GM23338 (cell line): ENCODE data around the gene USH1G. TPM values are rescaled to one million over a fixed set of nuclear protein-coding genes. Genes with fewer than 3 reads are reported as not detected.
A peak's percentile ranks its signal among the peaks of the same experiment; 100 is the strongest.

ENCODE experiments used
- ATAC-seq: fragments of 200-7000 bp; cut with Tn5 transposase; 3 replicates; pipeline ENCODE4 v1.9.1; 2020
- DNase-seq: peaks from one replicate; pipeline ENCODE4 v3.0.0-alpha.2; 2015; ENCODE audit warnings: low spot score
- H2AFZ ChIP-seq: fragments of 200-600 bp; sonication (generic); 2 replicates; pipeline ENCODE4 v1.8.0; 2016; ENCODE audit warnings: antibody characterized with exemption, mild to moderate bottlenecking, moderate library complexity
- H3F3A ChIP-seq: fragments of 200-600 bp; sonication (generic); replicated peaks from 2 replicates; pipeline ENCODE4 v1.8.0; 2017; ENCODE audit warnings: antibody characterized with exemption, mixed run types, low read depth
- H3K27ac ChIP-seq: fragments of 200-600 bp; sonication (generic); 2 replicates; pipeline ENCODE4 v1.6.1; 2016; ENCODE audit warnings: low read depth
- H3K27me3 ChIP-seq: fragments of 200-600 bp; sonication (generic); 2 replicates; pipeline ENCODE4 v1.8.0; 2016; ENCODE audit warnings: mild to moderate bottlenecking, mixed run types, moderate library complexity; ENCODE audit not compliant: insufficient read depth
- H3K36me3 ChIP-seq: fragments of 200-600 bp; sonication (generic); 2 replicates; pipeline ENCODE4 v1.8.0; 2016; ENCODE audit warnings: mild to moderate bottlenecking; ENCODE audit not compliant: insufficient read depth
- H3K4me1 ChIP-seq: fragments of 200-600 bp; sonication (generic); 2 replicates; pipeline ENCODE4 v1.8.0; 2016; ENCODE audit warnings: mild to moderate bottlenecking, moderate library complexity; ENCODE audit not compliant: insufficient read depth
- H3K4me2 ChIP-seq: fragments of 200-600 bp; sonication (generic); 2 replicates; pipeline ENCODE4 v1.7.1; 2017; ENCODE audit warnings: mixed run types
- H3K4me3 ChIP-seq: fragments of 200-600 bp; sonication (generic); 2 replicates; pipeline ENCODE4 v1.6.1; 2016; ENCODE audit warnings: mixed run types
- H3K79me2 ChIP-seq: fragments of 200-600 bp; sonication (generic); replicated peaks from 2 replicates; pipeline ENCODE4 v1.8.0; 2017; ENCODE audit warnings: mild to moderate bottlenecking; ENCODE audit not compliant: insufficient read depth
- H3K9me2 ChIP-seq: fragments of 200-600 bp; sonication (generic); 2 replicates; pipeline ENCODE4 v1.8.0; 2017; ENCODE audit not compliant: insufficient read depth
- H4K20me1 ChIP-seq: fragments of 200-600 bp; sonication (generic); replicated peaks from 2 replicates; pipeline ENCODE4 v1.8.0; 2017; ENCODE audit warnings: mild to moderate bottlenecking; ENCODE audit not compliant: insufficient read depth
- H3K27ac Mint-ChIP-seq: 2 replicates; pipeline ENCODE4 v1.8.0; 2020; ENCODE audit warnings: inconsistent platforms, mild to moderate bottlenecking, moderate library complexity, mixed read lengths
- H3K27me3 Mint-ChIP-seq: 3 replicates; pipeline ENCODE4 v1.8.0; 2022; ENCODE audit warnings: low read depth, mild to moderate bottlenecking, moderate library complexity, mixed read lengths, inconsistent platforms; ENCODE audit not compliant: insufficient read depth, poor library complexity
- H3K36me3 Mint-ChIP-seq: 3 replicates; pipeline ENCODE4 v1.8.0; 2021; ENCODE audit warnings: low read depth, mild to moderate bottlenecking, inconsistent platforms, moderate library complexity, mixed read lengths
- H3K4me1 Mint-ChIP-seq: 3 replicates; pipeline ENCODE4 v1.8.0; 2020; ENCODE audit warnings: mild to moderate bottlenecking, inconsistent platforms, mixed read lengths
- H3K4me3 Mint-ChIP-seq: 3 replicates; pipeline ENCODE4 v1.8.0; 2021; ENCODE audit warnings: moderate library complexity, mild to moderate bottlenecking, inconsistent platforms, mixed read lengths
- H3K9me3 Mint-ChIP-seq: 3 replicates; pipeline ENCODE4 v1.8.0; 2020; ENCODE audit warnings: moderate library complexity, mild to moderate bottlenecking, inconsistent platforms, mixed read lengths
- EZH2 ChIP-seq: fragments of 200-600 bp; sonication (generic); IDR thresholded peaks from one replicate; pipeline ENCODE4 v1.8.0; 2017; ENCODE audit warnings: antibody characterized with exemption, mild to moderate bottlenecking, low read depth; ENCODE audit not compliant: unreplicated experiment
- EZH2phosphoT487 ChIP-seq: fragments of 200-600 bp; sonication (generic); IDR thresholded peaks from one replicate; pipeline ENCODE4 v1.8.1; 2018; ENCODE audit warnings: antibody characterized with exemption; ENCODE audit not compliant: unreplicated experiment
- JUNB ChIP-seq: IDR thresholded peaks from one replicate; pipeline ENCODE4 v1.6.1; 2016; ENCODE audit warnings: antibody characterized with exemption; ENCODE audit not compliant: unreplicated experiment
- POLR2AphosphoS5 ChIP-seq: IDR thresholded peaks from 2 replicates; pipeline ENCODE4 v1.6.1; 2016; ENCODE audit warnings: antibody characterized with exemption, low read depth
- ZNF114 ChIP-seq: fragments of 250-450 bp; sonication (Bioruptor Pico); IDR thresholded peaks from 2 replicates; pipeline ENCODE4 v1.5.0; 2020; ENCODE audit warnings: mild to moderate bottlenecking, moderate library complexity
- ZNF331 ChIP-seq: fragments of 250-450 bp; sonication (Bioruptor Pico); IDR thresholded peaks from 2 replicates; pipeline ENCODE4 v1.5.0; 2020; ENCODE audit warnings: low read depth, mild to moderate bottlenecking, moderate library complexity
- polyA plus RNA-seq: library from polyadenylated mRNA; unstranded; fragments of >200 nt; fragmentation: Nextera tagmentation; extraction: Ambion mirVana; gene quantifications from 2 replicates; pipeline ENCODE4 v1.2.1, GENCODE V29; 2016
- total RNA-seq: library from RNA; depleted of rRNA; stranded (reverse); fragments of >200 nt; shearing (Covaris generic); gene quantifications from 2 replicates; pipeline ENCODE4 v1.2.3, GENCODE V29; 2014
- TF ChIP-seq, protein P1 (sequence below): IDR thresholded peaks from one replicate; pipeline ENCODE4 v1.6.1; 2018; ENCODE audit warnings: antibody characterized with exemption; ENCODE audit not compliant: unreplicated experiment
- TF ChIP-seq, protein P2 (sequence below), 2 experiments: fragments of 200-600 bp in 1 of 2; sonication (generic) in 1 of 2; conservative IDR thresholded peaks; 2 replicates each; pipeline versions ENCODE4 v1.5.1 to v1.6.1; 2016 to 2017; ENCODE audit warnings: antibody characterized with exemption in 2 of 2, low read depth in 2 of 2, mild to moderate bottlenecking in 2 of 2, moderate library complexity in 1 of 2

The USH1G gene
- total and polyA plus RNA-seq, 2 experiments from 2014 or later = 0.34 to 1.7 TPM

DNA sequence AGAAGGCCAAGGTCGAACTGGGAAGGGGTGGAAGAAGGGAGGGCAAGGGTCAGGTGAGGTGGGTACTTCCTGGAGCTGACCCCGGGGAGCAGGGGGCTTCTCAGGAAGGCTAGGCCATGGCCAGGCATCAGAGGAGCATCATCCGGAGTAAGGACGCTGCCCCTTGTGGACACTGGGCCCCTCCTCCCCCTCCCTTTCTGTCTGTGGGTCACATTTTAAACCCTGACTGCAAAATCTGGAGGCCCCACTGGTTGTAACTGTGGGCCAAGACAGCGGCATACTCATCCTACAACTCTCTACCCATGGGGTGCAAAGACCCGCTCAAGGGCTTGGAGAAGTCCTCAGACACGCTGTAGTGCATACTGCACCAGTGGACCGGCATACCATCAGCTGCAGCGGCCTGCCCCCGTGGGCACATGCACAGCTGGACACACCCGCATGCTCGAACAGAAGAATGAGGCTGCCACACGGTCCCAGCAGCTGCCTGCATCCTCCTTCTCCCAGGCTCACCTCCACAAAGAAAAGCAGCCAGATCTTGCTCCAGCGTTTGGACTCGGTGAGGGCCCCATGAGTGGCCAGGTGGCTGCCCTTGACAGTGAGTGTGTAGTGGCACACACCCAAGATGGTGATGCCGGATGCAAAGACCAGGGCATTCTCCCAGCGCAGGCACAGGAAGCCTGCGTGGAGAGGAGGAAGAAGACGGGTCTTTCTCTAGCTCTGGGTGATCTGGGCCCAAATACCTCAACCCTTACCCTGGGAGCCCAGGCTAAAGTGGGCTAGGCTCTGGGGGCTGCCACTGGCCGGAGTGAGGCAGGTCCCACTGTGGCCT, 30.8 kb downstream of the USH1G start:
- Histone ChIP-seq H3K27me3 (peaks cover 61% of the 10 kb centered on the region), H2AFZ (0 out of 2 replicates have a peak overlapping the region, but pooled peaks have one; percentile 10)

DNA sequence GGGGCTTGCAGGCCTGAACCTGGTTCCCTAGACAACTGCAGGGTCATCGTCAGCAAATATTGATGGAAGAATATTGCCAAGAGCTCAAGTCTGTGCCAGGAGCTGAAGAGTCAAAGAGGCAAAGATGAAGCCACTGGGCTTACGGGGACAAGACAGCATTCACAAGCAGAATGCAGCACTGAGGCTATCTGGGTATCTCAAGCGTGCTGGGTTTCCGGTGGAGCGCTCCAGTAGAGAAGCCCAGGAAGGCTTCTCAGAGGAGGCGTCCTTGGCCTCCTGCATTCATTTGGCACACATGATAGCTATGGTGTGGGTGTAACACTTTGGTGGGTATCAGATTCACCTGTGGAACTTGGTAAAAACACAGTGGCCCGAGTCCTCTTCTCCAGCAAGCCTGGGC, 32.5 kb downstream of the USH1G start:
- Mint-ChIP-seq H3K36me3 (no peaks in the 10 kb centered on the region), H3K4me3 (no peak overlapping the region), H3K27ac (no peak overlapping the region), H3K9me3 (no peaks in the 10 kb centered on the region), H3K27me3 (peaks cover 48% of the 10 kb centered on the region), H3K4me1 (peaks cover 13% of the 10 kb centered on the region; the same call in 2 of the 3 replicates)
- H3K4me2 ChIP-seq = no peak overlapping the region
- 0 out of 2 replicates have a peak, but pooled peaks cover 3% of the 10 kb centered on the region for H3K4me1 ChIP-seq
- DNase-seq = no peak
- H2AFZ ChIP-seq = no peak overlapping the region
- H3F3A ChIP-seq = no peaks in the 10 kb centered on the region
- H3K27me3 ChIP-seq = peaks cover 46% of the 10 kb centered on the region
- H3K9me2 ChIP-seq = no peaks in the 10 kb centered on the region
- H3K36me3 ChIP-seq = no peaks in the 10 kb centered on the region
- H3K79me2 ChIP-seq = no peaks in the 10 kb centered on the region
- no peak overlapping the region for H3K27ac ChIP-seq
- no peaks in the 10 kb centered on the region for H4K20me1 ChIP-seq
- no peak overlapping the region for H3K4me3 ChIP-seq
- ATAC-seq = no peak
- TF ChIP-seq POLR2AphosphoS5 (no peak), ZNF114 (no peak), EZH2phosphoT487 (no peak), ZNF331 (CRISPR knock-in tag) (no peak)
- TF ChIP-seq, protein P1, sequence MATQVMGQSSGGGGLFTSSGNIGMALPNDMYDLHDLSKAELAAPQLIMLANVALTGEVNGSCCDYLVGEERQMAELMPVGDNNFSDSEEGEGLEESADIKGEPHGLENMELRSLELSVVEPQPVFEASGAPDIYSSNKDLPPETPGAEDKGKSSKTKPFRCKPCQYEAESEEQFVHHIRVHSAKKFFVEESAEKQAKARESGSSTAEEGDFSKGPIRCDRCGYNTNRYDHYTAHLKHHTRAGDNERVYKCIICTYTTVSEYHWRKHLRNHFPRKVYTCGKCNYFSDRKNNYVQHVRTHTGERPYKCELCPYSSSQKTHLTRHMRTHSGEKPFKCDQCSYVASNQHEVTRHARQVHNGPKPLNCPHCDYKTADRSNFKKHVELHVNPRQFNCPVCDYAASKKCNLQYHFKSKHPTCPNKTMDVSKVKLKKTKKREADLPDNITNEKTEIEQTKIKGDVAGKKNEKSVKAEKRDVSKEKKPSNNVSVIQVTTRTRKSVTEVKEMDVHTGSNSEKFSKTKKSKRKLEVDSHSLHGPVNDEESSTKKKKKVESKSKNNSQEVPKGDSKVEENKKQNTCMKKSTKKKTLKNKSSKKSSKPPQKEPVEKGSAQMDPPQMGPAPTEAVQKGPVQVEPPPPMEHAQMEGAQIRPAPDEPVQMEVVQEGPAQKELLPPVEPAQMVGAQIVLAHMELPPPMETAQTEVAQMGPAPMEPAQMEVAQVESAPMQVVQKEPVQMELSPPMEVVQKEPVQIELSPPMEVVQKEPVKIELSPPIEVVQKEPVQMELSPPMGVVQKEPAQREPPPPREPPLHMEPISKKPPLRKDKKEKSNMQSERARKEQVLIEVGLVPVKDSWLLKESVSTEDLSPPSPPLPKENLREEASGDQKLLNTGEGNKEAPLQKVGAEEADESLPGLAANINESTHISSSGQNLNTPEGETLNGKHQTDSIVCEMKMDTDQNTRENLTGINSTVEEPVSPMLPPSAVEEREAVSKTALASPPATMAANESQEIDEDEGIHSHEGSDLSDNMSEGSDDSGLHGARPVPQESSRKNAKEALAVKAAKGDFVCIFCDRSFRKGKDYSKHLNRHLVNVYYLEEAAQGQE = no peak

More for the DNA sequence above, 30.8 kb downstream of the USH1G start:
- Histone ChIP-seq H3K4me1 (0 out of 2 replicates have a peak, but pooled peaks cover 3% of the 10 kb centered on the region), H3K79me2 (no peaks in the 10 kb centered on the region), H3K9me2 (no peaks in the 10 kb centered on the region), H3K36me3 (no peaks in the 10 kb centered on the region), H3K4me2 (peak overlapping the region; percentile 92; the same call in 1 of the 2 replicates), H3K4me3 (peak overlapping the region; percentile 76; the same call in 1 of the 2 replicates), H3K27ac (no peak overlapping the region), H3F3A (no peaks in the 10 kb centered on the region), H4K20me1 (no peaks in the 10 kb centered on the region)
- TF ChIP-seq, protein P2, sequence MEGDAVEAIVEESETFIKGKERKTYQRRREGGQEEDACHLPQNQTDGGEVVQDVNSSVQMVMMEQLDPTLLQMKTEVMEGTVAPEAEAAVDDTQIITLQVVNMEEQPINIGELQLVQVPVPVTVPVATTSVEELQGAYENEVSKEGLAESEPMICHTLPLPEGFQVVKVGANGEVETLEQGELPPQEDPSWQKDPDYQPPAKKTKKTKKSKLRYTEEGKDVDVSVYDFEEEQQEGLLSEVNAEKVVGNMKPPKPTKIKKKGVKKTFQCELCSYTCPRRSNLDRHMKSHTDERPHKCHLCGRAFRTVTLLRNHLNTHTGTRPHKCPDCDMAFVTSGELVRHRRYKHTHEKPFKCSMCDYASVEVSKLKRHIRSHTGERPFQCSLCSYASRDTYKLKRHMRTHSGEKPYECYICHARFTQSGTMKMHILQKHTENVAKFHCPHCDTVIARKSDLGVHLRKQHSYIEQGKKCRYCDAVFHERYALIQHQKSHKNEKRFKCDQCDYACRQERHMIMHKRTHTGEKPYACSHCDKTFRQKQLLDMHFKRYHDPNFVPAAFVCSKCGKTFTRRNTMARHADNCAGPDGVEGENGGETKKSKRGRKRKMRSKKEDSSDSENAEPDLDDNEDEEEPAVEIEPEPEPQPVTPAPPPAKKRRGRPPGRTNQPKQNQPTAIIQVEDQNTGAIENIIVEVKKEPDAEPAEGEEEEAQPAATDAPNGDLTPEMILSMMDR (conservative IDR thresholded peaks at IDR 0.05; ENCODE audit: low read depth in 2 of 2) = 0 out of 4 replicates have a peak, but pooled peaks have one; percentile 12 to 14
- no peak for TF ChIP-seq POLR2AphosphoS5
- no peak for TF ChIP-seq JUNB
- TF ChIP-seq, protein P1 = no peak
- no peak for TF ChIP-seq EZH2
- no peak for TF ChIP-seq ZNF114
- Mint-ChIP-seq H3K27ac (no peak overlapping the region), H3K9me3 (no peaks in the 10 kb centered on the region), H3K27me3 (peaks cover 50% of the 10 kb centered on the region), H3K4me3 (peak overlapping the region; percentile 65), H3K36me3 (no peaks in the 10 kb centered on the region), H3K4me1 (peaks cover 13% of the 10 kb centered on the region; the same call in 2 of the 3 replicates)
- DNase-seq = no peak
- no peak; the same call in 2 of the 3 replicates for ATAC-seq
